Tibial nerve (tissue), 4 donors: ENCODE results near the gene TMC8.

ENCODE experiments used
- CTCF ChIP-seq, 5 experiments: fragments of 200-600 bp in 3 of 5; fragments of 450-650 bp in 2 of 5; sonication (generic) in 3 of 5; IDR thresholded peaks; one replicate each; pipeline ENCODE4 v1.5.1; 2016 to 2019; ENCODE audit warnings: antibody characterized with exemption in 5 of 5, mild to moderate bottlenecking in 3 of 5, moderate library complexity in 2 of 5
- EP300 ChIP-seq, 2 donors: sonication (generic); formaldehyde crosslinking; IDR thresholded peaks; one replicate each; pipeline ENCODE4 v1.6.1; 2017; ENCODE audit warnings: antibody characterized with exemption in 2 of 2, mild to moderate bottlenecking in 1 of 2
- POLR2A ChIP-seq, 2 donors: fragments of 450-650 bp; IDR thresholded peaks; one replicate each; pipeline ENCODE4 v1.6.1; 2017; ENCODE audit warnings: antibody characterized with exemption in 2 of 2, mild to moderate bottlenecking in 2 of 2, moderate library complexity in 2 of 2

GRCh38 chr17:78146471-78146869 lies 15.9 kb downstream of the TMC8 start:
- TF ChIP-seq CTCF (IDR thresholded peaks at IDR 0.05) (no peak), POLR2A (IDR thresholded peaks at IDR 0.05) (no peak), EP300 (IDR thresholded peaks at IDR 0.05) (no peak)
